Lower lobe of right lung (tissue), 2 donors: ENCODE results near the gene CLEC9A. TPM values are rescaled to one million over a fixed set of nuclear protein-coding genes. Genes with fewer than 3 reads are reported as not detected.
A peak's percentile ranks its signal among the peaks of the same experiment; 100 is the strongest.

Experiments used
- ATAC-seq, 2 donors: fragments of 200-7000 bp; cut with Tn5 transposase; one replicate each; pipeline ENCODE4 v1.9.1; 2020 to 2022; ENCODE audit warnings: mild to moderate bottlenecking in 2 of 2, moderate library complexity in 2 of 2
- DNase-seq: peaks from one replicate; pipeline ENCODE4 v3.0.0-alpha.2; 2020
- H3K27ac ChIP-seq: fragments of 200-600 bp; one replicate; pipeline ENCODE4 v1.8.0; 2022
- H3K27me3 ChIP-seq: fragments of 200-600 bp; one replicate; pipeline ENCODE4 v1.8.0; 2022; ENCODE audit warnings: low read depth
- H3K36me3 ChIP-seq: fragments of 200-600 bp; one replicate; pipeline ENCODE4 v1.8.0; 2022; ENCODE audit warnings: mild to moderate bottlenecking
- H3K4me1 ChIP-seq: fragments of 200-600 bp; one replicate; pipeline ENCODE4 v1.8.0; 2022
- H3K4me3 ChIP-seq: fragments of 200-600 bp; one replicate; pipeline ENCODE4 v1.8.0; 2022; ENCODE audit warnings: mild to moderate bottlenecking
- H3K9me3 ChIP-seq: fragments of 200-600 bp; one replicate; pipeline ENCODE4 v1.8.0; 2022
- CTCF ChIP-seq: fragments of 200-600 bp; IDR thresholded peaks from one replicate; pipeline ENCODE4 v1.8.0; 2022; ENCODE audit warnings: antibody characterized with exemption, mild to moderate bottlenecking
- intact Hi-C: fragments of 100-400 bp; cut with DNase I; formaldehyde crosslinking; loops from one replicate; pipeline ENCODE4 v1.11.0; 2022
- total RNA-seq: library from RNA; stranded (reverse); fragmentation: NEBNext Ultra II Directional; extraction: Animal tissue kit (Norgen Biotek cat#: 25700); gene quantifications from one replicate; pipeline ENCODE4 v1.2.1, GENCODE V29; 2021
- donor health status: DM: no; HTN: yes; CAD: no; lungs with severe emphysema.

Gene CLEC9A
- total RNA-seq, 1 donor from 2014 or later, result 0.30 TPM

GRCh38 chr12:10084733-10085132 is 54.3 kb downstream of the CLEC9A start:
- H3K27ac ChIP-seq, result no peak overlapping the region
- no peaks in the 10 kb centered on the region for H3K27me3 ChIP-seq
- DNase-seq (no peak), ATAC-seq (no peak)
- no peaks in the 10 kb centered on the region for H3K36me3 ChIP-seq
- no peak for TF ChIP-seq CTCF
- intact Hi-C loops, result no loop called here
- H3K9me3 ChIP-seq, result peaks cover 5% of the 10 kb centered on the region
- peaks cover 17% of the 10 kb centered on the region for H3K4me1 ChIP-seq
- no peak overlapping the region for H3K4me3 ChIP-seq

GRCh38 chr12:10086387-10086786 is 55.9 kb downstream of the CLEC9A start:
- no peak overlapping the region for H3K27ac ChIP-seq
- ATAC-seq, result no peak
- H3K27me3 ChIP-seq, result no peaks in the 10 kb centered on the region
- H3K9me3 ChIP-seq, result peaks cover 5% of the 10 kb centered on the region
- no peak for DNase-seq
- intact Hi-C loops, result no loop called here
- H3K4me1 ChIP-seq, result peaks cover 17% of the 10 kb centered on the region
- H3K4me3 ChIP-seq, result no peak overlapping the region
- no peak for TF ChIP-seq CTCF
- no peaks in the 10 kb centered on the region for H3K36me3 ChIP-seq

- H3K27ac ChIP-seq, result no peak overlapping the region
- no peaks in the 10 kb centered on the region for H3K36me3 ChIP-seq
- DNase-seq (no peak), ATAC-seq (no peak)
- peaks cover 9% of the 10 kb centered on the region for H3K4me1 ChIP-seq
- H3K4me3 ChIP-seq, result no peak overlapping the region
- no peaks in the 10 kb centered on the region for H3K27me3 ChIP-seq
- intact Hi-C loops, result no loop called here
- peaks cover 5% of the 10 kb centered on the region for H3K9me3 ChIP-seq
- TF ChIP-seq CTCF, result no peak
Observed at GRCh38 chr12:10088031-10088430, 57.5 kb downstream of the CLEC9A start.

GRCh38 chr12:10088955-10089900 is 58.7 kb downstream of the CLEC9A start:
- no peak overlapping the region for H3K27ac ChIP-seq
- intact Hi-C loops, result no loop called here
- DNase-seq (no peak), ATAC-seq (no peak)
- H3K27me3 ChIP-seq, result no peaks in the 10 kb centered on the region
- H3K9me3 ChIP-seq, result peaks cover under 1% of the 10 kb centered on the region
- peak overlapping the region; percentile 10 for H3K4me3 ChIP-seq
- no peak for TF ChIP-seq CTCF
- H3K36me3 ChIP-seq, result no peaks in the 10 kb centered on the region
- H3K4me1 ChIP-seq, result peaks cover 17% of the 10 kb centered on the region

- no peaks in the 10 kb centered on the region for H3K9me3 ChIP-seq
- intact Hi-C loops, result no loop called here
- DNase-seq, result no peak
- H3K4me1 ChIP-seq, result peaks cover 28% of the 10 kb centered on the region
- peak; percentile 60 to 64 for ATAC-seq
- H3K27me3 ChIP-seq, result no peaks in the 10 kb centered on the region
- no peak for TF ChIP-seq CTCF
- H3K27ac ChIP-seq, result peak overlapping the region; percentile 47
- peak overlapping the region; percentile 49 for H3K4me3 ChIP-seq
- H3K36me3 ChIP-seq, result no peaks in the 10 kb centered on the region
Observed at GRCh38 chr12:10094646-10095395, 64.3 kb downstream of the CLEC9A start.
